ENCODE measurements around the gene ANK3.

ANK3 gene

DNA sequence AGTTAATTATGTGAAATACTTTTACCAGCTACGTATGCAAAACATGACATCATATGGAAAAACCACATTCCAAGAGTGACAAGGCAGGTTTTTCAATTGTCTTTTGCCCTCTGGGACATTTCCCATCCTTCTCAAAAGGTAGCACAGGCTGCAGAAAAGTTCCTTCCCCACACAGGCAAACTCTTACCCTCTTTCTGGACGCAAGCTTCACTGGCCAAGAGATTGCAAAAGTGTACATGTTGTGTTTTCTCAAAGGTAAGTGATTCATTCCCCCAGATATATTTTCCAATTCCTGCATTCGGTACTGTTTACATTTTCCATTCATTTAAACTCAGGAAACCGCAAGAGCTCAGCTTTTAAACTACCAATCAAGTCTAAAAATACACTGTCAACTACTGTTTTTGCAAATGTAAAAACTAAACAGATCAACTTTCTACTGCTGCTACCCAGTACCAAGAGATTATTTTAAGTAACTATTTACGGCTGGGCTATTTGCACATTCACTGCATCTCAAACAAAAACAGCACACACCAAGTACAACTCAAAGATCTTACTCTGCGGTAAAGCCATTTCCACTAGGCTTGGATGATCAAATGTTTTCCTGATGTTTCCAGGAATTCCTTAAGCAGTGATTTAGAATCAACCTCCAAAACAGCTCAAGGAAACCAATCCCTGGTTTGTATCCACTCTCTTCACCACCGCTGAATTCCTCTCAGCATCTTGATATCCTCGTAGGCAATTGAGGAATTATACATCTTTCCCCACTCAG, 249.7 kb downstream of the ANK3 start:
- DNase-seq (ENCODE audit: insufficient read length, low spot score): no peak
- FAIRE-seq: peak; percentile 93
- no peak for TF ChIP-seq POLR2A (IDR thresholded peaks at IDR 0.05; ENCODE audit: low read depth, low read length)

DNA sequence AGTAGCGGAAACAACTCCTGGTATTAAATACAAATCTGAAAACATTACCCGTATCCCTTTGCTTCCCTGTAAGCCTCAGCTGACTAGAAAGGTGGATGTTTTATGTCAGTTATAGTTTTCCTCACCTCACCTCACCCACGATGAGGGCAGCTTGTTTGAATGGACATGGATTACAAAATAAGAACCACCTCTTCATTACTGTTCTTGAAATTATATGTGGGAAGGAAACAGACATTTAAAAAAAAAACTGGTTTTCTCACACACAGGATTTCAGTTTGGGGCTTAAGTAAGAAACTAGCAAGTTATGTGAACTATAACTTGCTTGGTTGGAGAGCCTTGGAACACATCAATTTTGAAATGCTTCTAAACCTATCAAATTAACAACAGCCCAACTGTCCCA, 250.4 kb downstream of the ANK3 start:
- FAIRE-seq (peak; percentile 23), DNase-seq (ENCODE audit: insufficient read length, low spot score) (no peak)
- no peak for TF ChIP-seq POLR2A (IDR thresholded peaks at IDR 0.05; ENCODE audit: low read depth, low read length)

DNA sequence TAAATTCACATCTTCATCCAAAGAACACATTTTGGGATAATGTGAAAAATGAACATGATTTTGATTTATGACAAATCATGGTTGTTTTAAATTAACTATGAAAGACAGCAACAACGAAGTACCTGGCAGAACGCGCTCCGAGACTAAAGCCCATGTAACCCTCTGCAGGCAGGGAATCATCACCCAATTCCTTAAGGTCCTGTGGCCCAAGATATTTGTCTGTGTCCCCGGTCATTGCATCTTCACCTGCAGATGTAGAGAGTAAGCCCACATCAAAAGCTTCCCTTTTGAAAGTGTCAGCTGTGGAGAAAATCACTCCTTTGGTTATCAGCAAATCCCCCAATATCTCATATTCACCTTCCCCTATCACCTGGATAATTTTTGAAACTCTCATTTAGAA, 250.8 kb downstream of the ANK3 start:
- no peak for DNase-seq (ENCODE audit: insufficient read length, low spot score)
- no peak for TF ChIP-seq POLR2A (IDR thresholded peaks at IDR 0.05; ENCODE audit: low read depth, low read length)
- FAIRE-seq: peak; percentile 30

DNA sequence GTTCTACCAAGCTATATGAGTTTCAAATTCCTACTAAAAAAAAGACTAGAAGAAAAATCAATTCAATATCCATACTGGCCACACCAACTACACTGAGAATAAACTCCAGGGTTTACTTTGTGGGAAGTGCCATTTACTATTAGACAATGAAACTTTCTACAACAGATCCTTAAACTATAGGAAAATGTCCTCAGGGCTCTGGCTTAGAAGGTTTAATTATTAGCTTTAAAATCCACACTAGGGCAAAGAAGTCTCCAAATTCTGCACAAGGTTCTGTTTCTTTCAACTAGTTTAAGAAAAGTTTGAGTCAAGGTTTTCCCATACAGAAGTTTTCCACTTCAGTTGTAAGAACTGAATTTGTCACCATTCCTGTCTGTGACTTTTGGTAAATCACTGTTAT, 251.6 kb downstream of the ANK3 start:
- FAIRE-seq (peak; percentile 36), DNase-seq (ENCODE audit: insufficient read length, low spot score) (no peak)
- TF ChIP-seq POLR2A (IDR thresholded peaks at IDR 0.05; ENCODE audit: low read depth, low read length): no peak

DNA sequence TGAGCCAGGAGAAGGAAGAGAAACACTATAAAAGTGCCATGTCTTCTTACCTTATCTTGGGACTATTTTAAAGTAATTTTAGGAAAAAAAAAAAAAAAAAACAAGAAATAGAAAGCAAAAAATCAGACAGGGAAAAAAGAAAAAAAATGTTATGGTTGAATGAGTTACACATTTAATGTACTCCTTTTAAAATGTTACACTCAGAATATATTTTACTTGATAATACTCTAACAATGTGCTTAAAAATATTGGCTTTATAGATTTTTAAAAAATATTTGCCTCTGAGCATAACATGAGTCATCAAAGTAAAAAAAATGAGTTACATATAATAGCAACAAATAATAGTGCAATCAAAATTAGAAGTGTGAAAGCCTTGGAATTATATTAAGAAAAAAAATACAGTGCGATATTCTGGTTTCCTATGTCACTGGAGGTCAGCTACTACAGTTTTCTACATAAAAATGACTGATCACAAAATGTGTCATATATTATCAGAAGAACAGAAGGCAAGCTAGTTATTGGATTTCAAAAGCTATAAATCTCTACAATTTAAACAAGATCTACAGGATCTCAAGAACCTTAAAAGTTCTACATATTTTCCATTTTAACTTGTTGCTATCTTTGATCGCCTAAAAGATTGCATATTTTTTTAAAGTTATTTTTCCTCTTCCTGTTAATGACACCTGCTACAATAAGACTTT, 252.2 kb downstream of the ANK3 start:
- no peak for TF ChIP-seq POLR2A (IDR thresholded peaks at IDR 0.05; ENCODE audit: low read depth, low read length)
- FAIRE-seq (no peak), DNase-seq (ENCODE audit: insufficient read length, low spot score) (no peak)

DNA sequence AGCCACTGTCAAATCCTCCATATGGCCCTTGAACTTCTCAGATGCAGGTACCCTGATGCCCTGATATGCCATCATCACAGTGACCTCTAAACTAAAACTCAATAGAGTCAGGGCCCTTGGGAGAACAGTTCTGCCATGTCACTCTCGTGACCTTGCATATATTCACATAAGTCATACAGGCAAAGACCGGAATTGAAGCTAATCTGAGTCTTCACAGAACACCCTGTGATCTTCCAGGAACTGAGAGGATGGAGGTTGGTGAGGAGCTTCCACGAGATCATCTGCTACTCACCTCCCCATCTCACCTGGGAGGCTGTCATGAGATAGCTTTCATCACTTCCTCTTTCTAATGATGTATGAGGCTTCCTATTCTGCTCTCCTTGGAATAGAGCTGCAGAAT, 254.7 kb downstream of the ANK3 start:
- no peak for DNase-seq (ENCODE audit: insufficient read length, low spot score)
- no peak for FAIRE-seq
- no peak for TF ChIP-seq POLR2A (IDR thresholded peaks at IDR 0.05; ENCODE audit: low read depth, low read length)

DNA sequence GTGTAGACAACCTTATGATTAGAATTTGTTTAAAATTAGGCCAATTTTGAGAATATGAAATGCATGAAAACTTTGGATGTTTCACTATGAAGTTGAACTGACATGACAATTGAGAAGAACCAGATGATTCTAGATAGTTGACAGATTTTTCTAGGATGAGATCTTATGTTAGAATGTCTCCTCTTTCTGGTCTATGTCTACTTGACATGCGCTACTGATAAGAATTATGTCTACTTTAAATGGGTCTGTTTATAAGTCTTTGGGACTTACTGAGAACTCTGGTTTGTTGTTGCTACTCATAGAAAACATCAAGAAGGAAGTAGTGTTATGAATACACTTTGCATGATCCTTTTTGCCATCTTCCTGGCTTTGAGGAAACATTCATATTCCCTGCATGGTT, 255.1 kb downstream of the ANK3 start:
- FAIRE-seq: peak; percentile 38
- no peak for TF ChIP-seq POLR2A (IDR thresholded peaks at IDR 0.05; ENCODE audit: low read depth, low read length)
- DNase-seq (ENCODE audit: insufficient read length, low spot score): no peak

DNA sequence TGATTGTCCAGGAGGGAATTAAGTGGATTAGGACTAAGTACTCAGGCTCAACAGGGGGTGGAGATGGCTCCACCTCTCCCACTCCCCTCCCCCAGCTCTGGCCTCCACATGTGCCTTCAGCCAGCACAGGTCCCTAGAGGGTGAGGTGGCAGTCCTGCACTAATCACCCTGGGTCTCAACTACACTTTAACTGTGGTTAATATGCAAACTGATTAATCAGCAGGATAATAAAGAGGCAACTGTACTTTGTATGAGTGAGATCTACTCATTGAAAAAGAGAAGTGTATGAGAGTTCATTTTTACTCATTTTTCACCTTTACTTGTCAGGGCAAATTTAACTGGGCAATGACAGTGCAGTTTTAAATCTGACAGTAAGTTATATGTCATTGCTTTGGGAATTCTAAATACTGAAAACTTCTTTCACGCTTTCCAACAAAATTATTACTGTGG, 259.5 kb downstream of the ANK3 start:
- FAIRE-seq: peak; percentile 36

DNA sequence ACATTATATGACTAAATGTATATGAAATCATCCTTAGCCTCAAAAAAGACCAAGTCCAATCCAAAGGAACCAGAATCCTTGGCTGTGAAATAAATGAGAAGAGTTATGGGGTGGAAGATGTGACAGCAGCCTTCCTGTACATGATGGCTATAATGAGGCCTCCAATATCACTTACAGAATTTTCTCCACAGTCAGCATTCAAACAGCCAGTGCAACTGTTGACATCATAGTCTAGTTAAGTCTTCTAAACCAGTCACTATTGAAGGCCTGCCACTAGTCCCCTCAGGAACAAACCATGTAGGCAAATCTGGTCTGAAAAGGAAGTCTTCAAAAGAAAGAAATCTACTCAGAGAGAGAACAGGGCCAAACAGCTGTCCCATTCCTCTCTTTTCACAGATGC, 263.8 kb downstream of the ANK3 start:
- DNase-seq (ENCODE audit: insufficient read length, low spot score) (no peak), FAIRE-seq (no peak)
- TF ChIP-seq POLR2A (IDR thresholded peaks at IDR 0.05; ENCODE audit: low read depth, low read length): no peak

More for the DNA sequence above, 259.5 kb downstream of the ANK3 start:
- no peak for DNase-seq (ENCODE audit: insufficient read length, low spot score)
- no peak for TF ChIP-seq POLR2A (IDR thresholded peaks at IDR 0.05; ENCODE audit: low read depth, low read length)

DNA sequence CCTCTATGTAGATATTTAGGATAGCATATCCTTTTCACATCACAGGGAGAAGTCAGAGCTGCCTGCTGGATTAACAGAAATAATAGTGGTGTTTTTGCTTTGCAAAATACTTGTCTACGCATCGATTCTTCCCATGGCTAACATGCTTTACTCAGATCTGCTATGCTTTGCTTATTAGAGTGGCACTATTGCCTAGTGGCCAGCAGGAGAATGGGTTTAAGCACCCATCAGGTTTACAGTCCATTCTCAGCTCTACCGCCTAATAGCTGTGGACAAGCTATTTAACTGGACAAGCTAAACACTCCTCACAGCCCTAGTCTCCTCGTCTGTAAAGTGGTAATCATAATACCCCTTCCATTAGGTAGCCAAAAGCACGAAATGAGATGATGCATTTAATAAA, 265.1 kb downstream of the ANK3 start:
- FAIRE-seq (no peak), DNase-seq (ENCODE audit: insufficient read length, low spot score) (no peak)
- TF ChIP-seq POLR2A (IDR thresholded peaks at IDR 0.05; ENCODE audit: low read depth, low read length): no peak

DNA sequence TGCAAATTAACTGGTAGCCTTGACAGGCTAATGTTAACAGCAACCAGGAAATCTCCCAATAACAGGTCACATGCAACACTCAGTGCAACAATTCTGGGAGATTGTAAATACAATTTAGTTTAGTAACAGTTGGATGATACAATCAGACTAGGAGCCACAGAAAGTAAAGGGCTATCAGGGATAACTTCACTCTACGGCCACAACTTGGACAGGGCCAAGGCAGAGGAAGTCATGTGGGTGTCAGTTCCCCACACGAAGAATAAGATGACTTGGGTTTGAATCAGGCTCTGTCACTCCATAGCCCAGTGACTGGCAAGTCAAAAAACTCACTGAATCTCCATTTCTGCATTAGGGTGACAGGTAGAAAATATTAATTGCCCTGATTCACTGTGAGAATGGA, 266.0 kb downstream of the ANK3 start:
- FAIRE-seq (peak; percentile 65), DNase-seq (ENCODE audit: insufficient read length, low spot score) (no peak)
- no peak for TF ChIP-seq POLR2A (IDR thresholded peaks at IDR 0.05; ENCODE audit: low read depth, low read length)

DNA sequence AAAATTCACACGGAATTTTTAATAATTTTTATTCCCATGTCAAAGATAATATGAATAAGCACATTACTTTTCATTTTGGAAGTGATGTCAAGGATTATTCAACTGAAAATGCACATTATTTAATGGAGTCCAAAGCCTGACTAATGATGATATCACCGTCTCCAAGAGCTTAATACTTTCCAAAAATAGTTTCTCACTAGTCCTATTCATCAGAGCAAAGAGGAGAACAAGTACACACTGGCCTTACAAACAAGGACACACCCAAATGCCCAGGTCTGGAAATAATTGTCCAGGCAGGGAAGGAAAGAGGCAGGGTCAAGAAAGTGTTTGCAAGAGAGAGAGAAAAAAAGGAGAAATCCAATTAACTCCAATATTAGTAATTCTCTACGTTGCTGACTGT, 266.5 kb downstream of the ANK3 start:
- DNase-seq (ENCODE audit: insufficient read length, low spot score): no peak
- FAIRE-seq: peak; percentile 94
- TF ChIP-seq POLR2A (IDR thresholded peaks at IDR 0.05; ENCODE audit: low read depth, low read length): no peak

DNA sequence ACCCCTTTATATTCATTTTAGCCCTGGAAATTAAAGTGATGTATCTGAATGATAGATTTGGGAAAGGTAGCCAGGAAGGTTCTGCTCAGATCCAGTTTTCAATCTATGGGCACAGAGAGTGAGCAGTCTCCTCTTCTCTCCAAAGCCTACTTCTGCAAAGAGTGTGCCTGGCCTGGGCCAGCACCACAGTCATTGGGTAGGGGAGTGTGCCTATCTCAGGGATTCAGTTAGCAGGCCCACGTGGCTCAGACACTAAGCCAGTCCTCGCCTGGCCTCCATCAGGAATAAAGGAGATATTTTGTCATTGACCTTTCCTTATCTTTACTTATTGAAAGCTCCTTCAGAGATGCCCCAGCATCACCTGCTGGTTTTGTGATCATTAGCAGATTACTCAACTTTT, 267.5 kb downstream of the ANK3 start:
- FAIRE-seq: no peak
- TF ChIP-seq POLR2A (IDR thresholded peaks at IDR 0.05; ENCODE audit: low read depth, low read length): no peak
- DNase-seq (ENCODE audit: insufficient read length, low spot score): no peak

DNA sequence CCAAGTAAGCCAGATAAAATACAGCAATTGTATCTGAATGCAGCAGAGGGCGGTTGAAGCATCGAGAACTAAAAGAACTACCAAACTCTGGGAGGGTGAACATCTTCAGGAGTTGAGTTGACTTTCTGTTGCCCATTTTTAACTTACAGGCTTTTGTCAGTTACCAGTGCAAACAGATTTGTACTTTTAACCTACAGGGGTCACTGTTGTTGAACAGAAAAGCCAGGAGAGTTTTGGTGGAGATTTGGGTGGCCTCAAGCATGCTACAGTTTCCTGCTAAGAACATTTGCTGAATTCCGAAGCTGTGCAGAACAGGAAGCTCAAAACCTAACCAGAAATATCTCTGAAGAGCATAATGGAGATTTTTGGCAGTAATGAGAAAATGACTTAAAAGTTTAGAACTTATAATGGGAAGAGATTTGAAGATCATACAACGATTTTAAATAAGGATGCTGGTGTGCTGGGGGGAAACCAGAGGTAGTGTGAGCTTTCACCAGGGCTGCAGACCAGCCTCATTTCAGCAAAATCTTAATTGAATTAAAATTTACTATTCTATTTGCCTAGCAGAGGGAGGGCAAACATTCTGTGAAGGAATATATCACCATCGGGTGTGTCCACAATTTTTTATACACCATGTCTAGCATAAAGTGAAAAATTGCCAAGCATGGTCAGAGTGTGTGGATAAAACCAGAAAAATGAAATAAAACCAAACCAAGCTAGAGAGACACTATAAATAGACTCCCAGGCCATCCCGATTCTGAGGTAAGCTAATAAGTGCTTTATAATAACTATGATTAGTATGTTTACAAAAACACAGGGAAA, 274.7 kb downstream of the ANK3 start:
- peak; percentile 96 for FAIRE-seq

More for the DNA sequence above, 274.7 kb downstream of the ANK3 start:
- TF ChIP-seq POLR2A (IDR thresholded peaks at IDR 0.05; ENCODE audit: low read depth, low read length): no peak
- no peak for DNase-seq (ENCODE audit: insufficient read length, low spot score)

Measured in H54 (cell line).